Stimulated activated CD8-positive, alpha-beta memory T cell treated with anti-CD3 and anti-CD28 coated beads, Interleukin-15, amount 100 ng/mL, for 1 hour (primary cell): ENCODE results near the gene RABAC1.
"Not testable (repeated sequence)": the region's sequence is repeated elsewhere in the genome, so short reads cannot be mapped to it uniquely, and the experiment has no call there.

Experiments
- DNase-seq: peaks from one replicate; pipeline ENCODE4 v3.0.0-alpha.2; 2020; ENCODE audit warnings: low read depth

Gene RABAC1

GRCh38 chr19:41945135-41945766 lies 13.9 kb downstream of the RABAC1 start:
- DNase-seq, result peak; percentile 71

GRCh38 chr19:41944336-41944735 lies 14.8 kb downstream of the RABAC1 start:
- DNase-seq, result no peak

- no peak for DNase-seq
Measured at GRCh38 chr19:41941410-41942202, 17.5 kb downstream of the RABAC1 start.

- DNase-seq, result no peak
Measured at GRCh38 chr19:41940731-41941409, 18.3 kb downstream of the RABAC1 start.

GRCh38 chr19:41939861-41940730 lies 19.0 kb downstream of the RABAC1 start:
- no peak for DNase-seq

- DNase-seq, result not testable (repeated sequence)
Measured at GRCh38 chr19:41939209-41939608, 19.9 kb downstream of the RABAC1 start.

- DNase-seq, result no peak
Measured at GRCh38 chr19:41937525-41938468, 21.3 kb downstream of the RABAC1 start.

GRCh38 chr19:41936961-41937360 lies 22.2 kb downstream of the RABAC1 start:
- DNase-seq, result no peak

- no peak for DNase-seq
Measured at GRCh38 chr19:41936416-41936850, 22.7 kb downstream of the RABAC1 start.

GRCh38 chr19:41935760-41936415 lies 23.2 kb downstream of the RABAC1 start:
- DNase-seq, result no peak

GRCh38 chr19:41934849-41935374 lies 24.2 kb downstream of the RABAC1 start:
- peak; percentile 65 for DNase-seq

- no peak for DNase-seq
Measured at GRCh38 chr19:41933693-41934426, 25.3 kb downstream of the RABAC1 start.

- DNase-seq, result no peak
Measured at GRCh38 chr19:41932720-41933332, 26.3 kb downstream of the RABAC1 start.

- no peak for DNase-seq
Measured at GRCh38 chr19:41932259-41932719, 26.8 kb downstream of the RABAC1 start.

- DNase-seq, result no peak
Measured at GRCh38 chr19:41930926-41931592, 28.1 kb downstream of the RABAC1 start.

GRCh38 chr19:41930322-41930722 lies 28.8 kb downstream of the RABAC1 start:
- DNase-seq, result no peak

- DNase-seq, result no peak
Measured at GRCh38 chr19:41929536-41930071, 29.5 kb downstream of the RABAC1 start.
